HG03139 (cell line): ENCODE data around the gene PSTPIP2.

Experiments
- ATAC-seq: cut with Tn5 transposase; IDR thresholded peaks from one replicate; pipeline ENCODE4 v1.9.1; 2021; ENCODE audit not compliant: unreplicated experiment

PSTPIP2 gene

DNA sequence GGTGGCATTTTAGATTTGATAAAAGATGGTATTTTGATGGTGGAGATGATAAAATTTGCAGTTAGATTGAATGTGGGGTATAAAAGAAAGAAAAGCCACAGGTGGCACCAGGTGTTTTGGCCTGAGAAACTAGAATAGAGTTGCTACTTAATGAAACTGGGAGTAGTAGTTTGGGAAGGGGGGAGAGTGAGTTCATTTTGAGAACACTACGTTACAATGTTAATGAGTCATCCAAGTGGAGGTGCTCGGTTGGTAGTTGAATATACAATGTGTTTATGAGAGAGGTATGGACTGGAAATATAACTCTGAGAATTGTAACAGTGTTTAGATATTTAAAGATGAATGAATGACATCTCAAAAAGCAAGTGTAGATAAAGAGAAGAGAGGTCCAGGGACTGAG lies 131.3 kb downstream of the PSTPIP2 start:
- ATAC-seq, result no peak

DNA sequence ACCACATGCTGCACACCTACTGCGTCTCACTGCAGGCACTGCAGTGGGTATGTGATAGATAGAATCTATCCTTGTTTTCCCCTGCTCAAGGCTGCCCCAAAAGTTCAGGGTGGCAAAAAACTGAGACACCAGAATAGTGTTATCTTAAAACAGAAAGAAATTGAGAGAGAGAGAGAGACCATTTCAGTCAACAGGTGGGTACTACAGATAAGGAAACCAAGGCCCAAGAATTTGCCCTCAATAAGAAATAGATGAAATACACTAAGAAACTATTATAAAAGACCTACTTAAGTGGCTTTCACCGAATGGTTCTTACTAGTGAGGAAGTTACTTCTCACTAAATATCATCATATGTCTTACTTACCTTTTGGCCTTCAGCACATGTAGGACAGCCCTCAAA lies 132.8 kb downstream of the PSTPIP2 start:
- no peak for ATAC-seq

DNA sequence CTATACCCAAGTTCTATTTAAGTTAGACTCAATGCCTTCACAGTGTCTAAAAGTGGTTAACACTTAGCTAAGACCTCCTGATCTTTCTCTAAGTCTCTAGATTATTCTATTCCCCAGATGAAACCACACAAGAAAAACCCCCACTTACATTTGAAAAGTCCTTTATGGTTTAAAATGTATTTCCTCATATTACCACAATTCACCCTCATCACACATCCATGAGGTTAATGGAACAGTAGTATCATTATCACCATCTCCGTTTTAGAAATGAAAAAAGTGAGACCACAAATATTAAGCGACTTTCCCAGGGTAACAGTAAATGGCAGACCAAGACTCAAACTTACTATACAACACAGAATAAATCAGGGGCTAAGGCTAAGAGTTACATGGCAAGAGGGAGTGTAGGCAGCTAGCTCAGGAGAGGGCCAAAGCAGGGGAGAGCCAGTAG lies 133.5 kb downstream of the PSTPIP2 start:
- no peak for ATAC-seq

DNA sequence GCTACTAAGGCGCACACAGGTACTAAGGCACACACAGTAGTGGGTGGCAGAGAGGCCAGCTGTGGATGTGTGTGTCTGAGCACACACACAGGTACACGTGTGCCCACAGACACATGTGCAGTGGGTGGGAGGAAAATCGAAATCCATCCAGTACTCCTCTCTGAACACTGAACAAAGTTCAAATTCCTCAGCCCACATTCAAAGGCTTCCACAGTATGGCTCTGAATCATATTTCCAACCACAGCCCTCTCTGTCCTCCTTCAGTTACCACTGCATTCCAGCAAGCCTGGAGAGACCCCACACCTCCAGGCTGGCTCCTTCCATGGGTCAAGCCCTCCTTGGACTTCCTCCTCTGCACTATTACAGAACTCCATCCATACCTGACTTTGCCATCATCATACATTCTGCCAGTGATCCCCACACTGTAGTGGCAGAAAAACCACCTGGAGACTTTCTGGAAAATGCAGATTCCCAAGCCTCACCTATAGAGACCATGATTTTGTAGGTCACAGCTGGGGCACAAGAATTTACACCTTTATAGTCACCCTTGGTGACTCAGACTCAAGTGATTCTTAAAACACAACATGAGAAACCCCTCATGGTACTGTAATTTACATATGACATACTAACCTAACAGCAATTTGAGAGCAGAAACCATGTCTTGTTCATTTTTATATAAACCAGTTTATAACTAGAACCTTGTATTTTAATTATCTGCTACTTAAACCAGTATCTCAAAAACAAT lies 136.3 kb downstream of the PSTPIP2 start:
- ATAC-seq, result no peak
